ENCODE data around the gene SULT1C2. TPM values are rescaled to one million over a fixed set of nuclear protein-coding genes. Genes with fewer than 3 reads are reported as not detected.

The SULT1C2 gene
- total and polyA plus RNA-seq, 10 of the 15 experiments (the other 5 are each of a cell fraction or from before 2014, with no cell fraction given) = 0.03 to 0.07 (median 0.04) TPM; not detected in 7

DNA sequence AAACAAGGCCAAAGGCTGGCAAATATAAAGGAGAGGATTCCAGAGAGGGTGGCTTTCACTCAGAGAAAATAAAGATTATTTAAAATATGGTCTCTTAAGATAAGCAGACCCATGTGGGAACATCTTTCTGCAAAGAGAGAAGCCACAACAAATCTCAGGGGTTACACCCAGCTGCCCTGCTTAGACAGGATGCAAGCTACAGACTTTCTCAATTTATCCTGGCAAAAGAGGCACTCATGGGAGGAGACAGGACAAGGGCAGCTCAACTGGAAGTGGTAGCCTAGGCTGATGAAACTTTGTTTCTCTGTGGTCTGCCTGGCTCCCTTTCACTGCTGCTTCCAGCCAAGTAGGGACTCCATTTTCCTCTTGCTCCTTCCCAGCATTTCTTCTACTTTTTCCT, 63.2 kb downstream of the SULT1C2 start:
- no peak overlapping the region for H2AFZ ChIP-seq (ENCODE audit: control insufficient read depth, low read depth, low read length)
- no peak overlapping the region for H3K9ac ChIP-seq (ENCODE audit: control insufficient read depth, insufficient read depth, low read length)
- H3K4me3 ChIP-seq = no peak overlapping the region
- POLR2A ChIA-PET = no interaction called here
- in situ Hi-C loops (cut with MboI) (no loop called here), intact Hi-C loops (cut with micrococcal nuclease; ENCODE audit: unreplicated experiment) (loop anchor here (5.0 kb wide), 2 partner anchors 95 to 285 kb away; partner anchors contain the start of gene GCC2)
- no peak for FAIRE-seq
- BruUV-seq (replicated peaks) = no TSS peak
- no peaks in the 10 kb centered on the region for H3K4me1 ChIP-seq (ENCODE audit: control insufficient read depth, insufficient read depth, low read length)
- H3K4me2 ChIP-seq (ENCODE audit: control insufficient read depth, insufficient read depth) = no peak overlapping the region
- ATAC-seq = no peak
- TF ChIP-seq STAT3 (IDR thresholded peaks at IDR 0.05; ENCODE audit: low read depth, low read length) = no peak
- TF ChIP-seq SIN3A (IDR thresholded peaks at IDR 0.05; ENCODE audit: low read depth, low read length) = no peak
- TF ChIP-seq SREBF2 (IDR thresholded peaks at IDR 0.05; ENCODE audit: low read length) = no peak
- no peak for TF ChIP-seq YY1 (IDR thresholded peaks at IDR 0.05; ENCODE audit: low read depth, low read length)
- TF ChIP-seq MYB (IDR thresholded peaks at IDR 0.05; ENCODE audit: borderline replicate concordance, low read depth, low read length) = no peak
- TF ChIP-seq ESRRA (IDR thresholded peaks at IDR 0.05; ENCODE audit: low read length) = no peak
- TF ChIP-seq, protein P1, sequence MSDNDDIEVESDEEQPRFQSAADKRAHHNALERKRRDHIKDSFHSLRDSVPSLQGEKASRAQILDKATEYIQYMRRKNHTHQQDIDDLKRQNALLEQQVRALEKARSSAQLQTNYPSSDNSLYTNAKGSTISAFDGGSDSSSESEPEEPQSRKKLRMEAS (IDR thresholded peaks at IDR 0.05; ENCODE audit: low read depth, low read length) = no peak
- TF ChIP-seq TAF1 (IDR thresholded peaks at IDR 0.05; ENCODE audit: borderline replicate concordance, low read depth, low read length) = no peak
- TF ChIP-seq CHD1 (IDR thresholded peaks at IDR 0.05; ENCODE audit: low read depth, low read length) = no peak
- TF ChIP-seq, protein P2, sequence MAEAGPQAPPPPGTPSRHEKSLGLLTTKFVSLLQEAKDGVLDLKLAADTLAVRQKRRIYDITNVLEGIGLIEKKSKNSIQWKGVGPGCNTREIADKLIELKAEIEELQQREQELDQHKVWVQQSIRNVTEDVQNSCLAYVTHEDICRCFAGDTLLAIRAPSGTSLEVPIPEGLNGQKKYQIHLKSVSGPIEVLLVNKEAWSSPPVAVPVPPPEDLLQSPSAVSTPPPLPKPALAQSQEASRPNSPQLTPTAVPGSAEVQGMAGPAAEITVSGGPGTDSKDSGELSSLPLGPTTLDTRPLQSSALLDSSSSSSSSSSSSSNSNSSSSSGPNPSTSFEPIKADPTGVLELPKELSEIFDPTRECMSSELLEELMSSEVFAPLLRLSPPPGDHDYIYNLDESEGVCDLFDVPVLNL (IDR thresholded peaks at IDR 0.05; ENCODE audit: low read depth, low read length) = no peak
- no peak for TF ChIP-seq EZH2 (IDR thresholded peaks at IDR 0.05; ENCODE audit: borderline replicate concordance, control insufficient read depth, low read depth, low read length)
- no peak for TF ChIP-seq ZZZ3 (IDR thresholded peaks at IDR 0.05; ENCODE audit: control insufficient read depth, insufficient read length, low read depth)
- TF ChIP-seq, protein P3, sequence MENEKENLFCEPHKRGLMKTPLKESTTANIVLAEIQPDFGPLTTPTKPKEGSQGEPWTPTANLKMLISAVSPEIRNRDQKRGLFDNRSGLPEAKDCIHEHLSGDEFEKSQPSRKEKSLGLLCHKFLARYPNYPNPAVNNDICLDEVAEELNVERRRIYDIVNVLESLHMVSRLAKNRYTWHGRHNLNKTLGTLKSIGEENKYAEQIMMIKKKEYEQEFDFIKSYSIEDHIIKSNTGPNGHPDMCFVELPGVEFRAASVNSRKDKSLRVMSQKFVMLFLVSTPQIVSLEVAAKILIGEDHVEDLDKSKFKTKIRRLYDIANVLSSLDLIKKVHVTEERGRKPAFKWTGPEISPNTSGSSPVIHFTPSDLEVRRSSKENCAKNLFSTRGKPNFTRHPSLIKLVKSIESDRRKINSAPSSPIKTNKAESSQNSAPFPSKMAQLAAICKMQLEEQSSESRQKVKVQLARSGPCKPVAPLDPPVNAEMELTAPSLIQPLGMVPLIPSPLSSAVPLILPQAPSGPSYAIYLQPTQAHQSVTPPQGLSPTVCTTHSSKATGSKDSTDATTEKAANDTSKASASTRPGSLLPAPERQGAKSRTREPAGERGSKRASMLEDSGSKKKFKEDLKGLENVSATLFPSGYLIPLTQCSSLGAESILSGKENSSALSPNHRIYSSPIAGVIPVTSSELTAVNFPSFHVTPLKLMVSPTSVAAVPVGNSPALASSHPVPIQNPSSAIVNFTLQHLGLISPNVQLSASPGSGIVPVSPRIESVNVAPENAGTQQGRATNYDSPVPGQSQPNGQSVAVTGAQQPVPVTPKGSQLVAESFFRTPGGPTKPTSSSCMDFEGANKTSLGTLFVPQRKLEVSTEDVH (IDR thresholded peaks at IDR 0.05; ENCODE audit: low read depth, partially characterized antibody) = no peak
- no peak overlapping the region for H3K27ac ChIP-seq (ENCODE audit: control insufficient read depth, insufficient read depth)
- H3K9me3 ChIP-seq (replicated peaks; ENCODE audit: control insufficient read depth, insufficient read depth, low read length) = no peaks in the 10 kb centered on the region
- no peaks in the 10 kb centered on the region for H3K36me3 ChIP-seq (ENCODE audit: control insufficient read depth in 2 of 2, insufficient read depth in 2 of 2, low read length in 1 of 2)
- SMC1A ChIA-PET (ENCODE audit: uncharacterized antibody, unreplicated experiment) = interaction anchor here (0.8 to 2.2 kb wide), 4 partner anchors 32 to 254 kb away, joined by 3 to 9 read pairs (median 3); no protein-coding TSS in a partner anchor
- H3K27me3 ChIP-seq (replicated peaks in 1 of 2; ENCODE audit: control insufficient read depth in 2 of 2, insufficient read depth in 2 of 2, low read length in 1 of 2) = peaks cover 0 to under 1% of the 10 kb centered on the region in 2 experiments; a peak in 1 of 4 replicates
- RAD21 ChIA-PET (ENCODE audit: unreplicated experiment) = interaction anchor here (1.5 kb wide), 1 partner anchor 232 kb away, joined by 8 read pairs; no protein-coding TSS in a partner anchor
- no peak for DNase-seq (ENCODE audit: low read depth, low spot score)
- no peaks in the 10 kb centered on the region for H3K79me2 ChIP-seq (ENCODE audit: control insufficient read depth, insufficient read depth, low read length)
- CTCF ChIA-PET = interaction anchor here (1.2 kb wide), 2 partner anchors 225 to 243 kb away, joined by 3 read pairs; no protein-coding TSS in a partner anchor
- no peaks in the 10 kb centered on the region for H4K20me1 ChIP-seq (ENCODE audit: control insufficient read depth, insufficient read depth)
